NCI-H69 (cell line): ENCODE measurements around the gene OR8B2.
"Not testable (repeated sequence)": the region's sequence is repeated elsewhere in the genome, so short reads cannot be mapped to it uniquely, and the experiment has no call there.

ENCODE experiments used
- DNase-seq: peaks from one replicate; lab custom pipeline; 2025; lab: John Stamatoyannopoulos, UW

Gene OR8B2, protein sequence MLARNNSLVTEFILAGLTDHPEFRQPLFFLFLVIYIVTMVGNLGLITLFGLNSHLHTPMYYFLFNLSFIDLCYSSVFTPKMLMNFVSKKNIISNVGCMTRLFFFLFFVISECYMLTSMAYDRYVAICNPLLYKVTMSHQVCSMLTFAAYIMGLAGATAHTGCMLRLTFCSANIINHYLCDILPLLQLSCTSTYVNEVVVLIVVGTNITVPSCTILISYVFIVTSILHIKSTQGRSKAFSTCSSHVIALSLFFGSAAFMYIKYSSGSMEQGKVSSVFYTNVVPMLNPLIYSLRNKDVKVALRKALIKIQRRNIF

DNA sequence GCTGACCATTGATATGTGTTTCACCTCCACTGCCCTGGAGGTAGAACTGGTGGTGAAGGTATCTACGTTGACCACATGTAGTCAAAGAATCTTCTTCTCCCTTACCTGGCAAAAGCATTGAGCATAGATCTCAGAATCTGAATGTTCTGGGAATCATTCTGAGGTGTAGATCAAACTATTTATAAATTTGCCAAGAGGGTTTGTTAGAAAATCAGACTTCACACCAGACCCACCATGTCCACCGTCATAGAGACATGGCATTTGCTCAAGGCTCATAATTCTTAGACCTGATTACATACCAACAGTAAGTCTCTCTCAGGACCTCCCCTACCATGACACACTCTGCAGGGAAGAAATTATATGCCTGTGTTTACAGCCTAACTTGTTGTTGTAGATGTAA is at the start of gene OR8B2:
Gene OR8B2, minus strand, starts transcription at position 101 of the 400 bp plus-strand sequence. CDS start 1,156 bp downstream, outside the sequence.
- DNase-seq, result no peak

DNA sequence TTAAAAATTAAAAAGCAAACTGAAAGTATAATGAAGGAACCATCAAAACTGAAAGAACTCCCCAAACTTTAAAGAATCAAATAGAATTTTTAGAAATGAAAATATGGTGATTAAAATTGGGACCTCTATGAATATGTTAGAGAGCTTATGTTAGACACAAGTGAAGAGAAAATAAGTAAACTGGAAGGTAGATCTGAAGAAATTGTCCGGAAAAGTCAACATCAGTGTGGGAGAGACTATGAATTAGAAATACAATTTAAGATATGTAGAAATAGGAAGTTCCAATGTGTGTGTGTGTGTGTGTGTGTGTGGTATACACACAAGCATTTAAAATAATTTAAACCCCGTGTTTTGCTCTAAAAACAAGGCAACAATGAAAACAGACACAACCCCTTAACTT is 45.3 kb upstream of the OR8B2 start:
- no peak for DNase-seq

DNA sequence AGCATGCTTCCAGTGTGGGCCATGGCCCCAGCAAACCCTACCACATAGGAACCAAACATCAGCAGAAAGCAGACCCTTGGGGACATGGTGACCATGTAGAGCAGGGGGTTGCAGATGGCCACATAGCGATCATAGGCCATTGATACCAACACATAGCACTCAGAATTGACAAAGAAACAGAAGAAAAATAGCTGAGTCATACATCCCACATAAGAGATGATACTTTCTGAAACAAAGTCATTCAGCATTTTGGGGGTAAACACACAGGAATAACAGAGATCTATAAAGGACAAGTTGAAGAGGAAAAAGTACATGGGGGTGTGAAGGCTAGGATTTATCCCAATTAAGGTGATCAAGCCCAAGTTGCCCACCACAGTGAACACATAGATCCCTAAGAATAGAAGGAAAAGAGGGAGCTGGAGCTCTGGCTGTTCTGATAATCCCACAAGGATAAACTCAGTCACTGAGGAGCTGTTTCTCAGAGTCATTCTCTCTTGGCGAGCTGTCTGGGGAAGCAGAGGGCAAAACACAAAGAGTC is 40.2 kb upstream of the OR8B2 start, which contains the start of gene OR8B4:
Gene OR8B4, minus strand, starts transcription at position 488 of the 538 bp plus-strand sequence. Its CDS starts 0 bp downstream, at position 488.
- no peak for DNase-seq

DNA sequence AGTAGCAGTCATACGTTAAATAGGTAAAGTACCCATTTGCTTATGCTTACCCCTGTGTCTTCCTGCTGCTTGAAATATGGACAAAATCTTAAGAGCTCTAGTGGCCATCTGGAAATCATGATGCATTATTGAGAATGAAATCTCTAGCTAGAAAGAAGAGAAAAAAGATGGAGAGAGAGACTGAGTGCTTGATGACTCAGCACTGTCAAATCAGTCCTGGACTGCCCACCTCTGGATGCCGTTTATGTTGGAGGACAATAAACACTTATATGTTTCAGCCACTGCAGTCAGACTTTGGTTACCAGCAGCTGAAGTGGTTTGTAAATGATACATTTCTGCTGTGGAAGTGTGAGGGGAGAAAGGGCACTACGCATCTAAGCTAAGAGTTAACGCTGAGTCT is 36.7 kb upstream of the OR8B2 start:
- no peak for DNase-seq

DNA sequence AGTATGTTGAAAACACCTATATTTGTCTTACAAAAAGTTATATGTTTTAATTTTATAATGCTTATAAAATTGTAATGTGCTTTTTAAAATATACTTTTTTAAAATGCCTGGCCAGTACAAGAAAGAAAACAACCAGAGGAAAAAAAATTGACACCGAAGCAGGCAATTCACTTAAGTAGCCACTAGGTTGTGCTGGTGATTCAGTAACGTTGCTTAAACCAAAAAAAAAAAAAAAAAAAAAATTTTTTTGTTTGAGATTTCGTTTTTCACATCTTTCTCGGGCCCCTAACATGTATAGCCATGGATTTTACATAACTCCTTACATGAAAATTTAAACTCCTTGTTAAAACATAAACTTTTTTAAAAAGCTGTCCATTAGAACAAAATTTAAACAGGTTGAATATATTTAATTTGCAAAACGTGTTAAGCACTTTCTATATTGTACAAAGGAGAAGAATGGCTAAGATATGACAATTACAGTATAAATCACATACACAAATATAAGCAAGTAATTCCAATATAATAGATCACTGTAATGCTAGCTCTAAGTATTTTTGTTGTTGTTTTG is 31.1 kb upstream of the OR8B2 start:
- peak; percentile 50 for DNase-seq

DNA sequence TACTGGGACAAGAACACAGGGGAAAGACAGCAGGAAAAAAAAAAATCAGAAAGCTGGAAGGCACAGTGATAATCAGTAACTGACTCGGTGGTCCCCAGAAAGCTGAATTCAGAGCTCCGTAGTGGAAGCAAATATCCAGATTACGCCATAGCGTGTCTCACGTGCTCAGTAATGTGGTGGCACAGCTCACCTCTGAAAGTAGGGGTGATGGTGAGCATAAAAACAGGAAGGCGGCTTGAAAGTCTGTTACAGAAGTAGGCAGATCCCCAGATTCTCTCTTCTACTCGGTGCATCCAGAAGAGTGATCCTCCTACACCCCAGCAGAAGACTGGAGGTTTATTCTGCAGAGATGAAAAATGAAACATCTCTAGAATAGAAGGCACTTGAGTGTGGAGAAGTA is 25.6 kb upstream of the OR8B2 start:
- DNase-seq, result no peak

DNA sequence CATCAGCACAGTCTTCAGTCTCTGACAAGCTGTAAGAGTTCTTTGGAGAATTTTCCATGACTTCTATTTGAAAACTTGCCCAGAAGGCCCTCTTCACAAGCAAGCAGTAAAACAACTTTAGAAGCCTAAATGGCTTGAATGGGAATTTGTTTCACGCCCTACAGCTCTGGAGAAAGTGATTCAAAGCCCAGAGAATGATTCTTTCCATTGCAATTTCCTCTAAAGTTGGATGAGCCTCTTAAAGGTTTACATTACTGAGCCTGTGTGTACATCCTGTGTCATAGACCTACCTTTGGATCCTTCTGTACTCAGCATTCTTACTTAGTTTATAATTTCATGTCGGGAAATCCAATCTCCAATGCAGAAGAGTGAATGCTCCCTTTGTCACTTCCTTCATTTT is 21.3 kb upstream of the OR8B2 start:
- DNase-seq, result no peak

DNA sequence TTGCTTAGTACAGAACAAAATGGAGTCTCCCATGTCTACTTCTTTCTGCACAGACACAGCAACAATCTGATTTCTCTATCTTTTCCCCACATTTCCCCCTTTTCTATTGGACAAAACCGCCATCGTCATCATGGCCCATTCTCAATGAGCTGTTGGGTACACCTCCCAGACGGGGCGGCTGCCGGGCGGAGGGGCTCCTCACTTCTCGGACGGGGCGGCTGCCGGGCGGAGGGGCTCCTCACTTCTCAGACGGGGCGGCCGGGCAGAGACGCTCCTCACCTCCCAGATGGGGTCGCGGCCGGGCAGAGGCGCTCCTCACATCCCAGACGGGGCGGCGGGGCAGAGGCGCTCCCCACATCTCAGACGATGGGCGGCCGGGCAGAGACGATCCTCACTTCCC is 18.9 kb upstream of the OR8B2 start:
- not testable (repeated sequence) for DNase-seq

DNA sequence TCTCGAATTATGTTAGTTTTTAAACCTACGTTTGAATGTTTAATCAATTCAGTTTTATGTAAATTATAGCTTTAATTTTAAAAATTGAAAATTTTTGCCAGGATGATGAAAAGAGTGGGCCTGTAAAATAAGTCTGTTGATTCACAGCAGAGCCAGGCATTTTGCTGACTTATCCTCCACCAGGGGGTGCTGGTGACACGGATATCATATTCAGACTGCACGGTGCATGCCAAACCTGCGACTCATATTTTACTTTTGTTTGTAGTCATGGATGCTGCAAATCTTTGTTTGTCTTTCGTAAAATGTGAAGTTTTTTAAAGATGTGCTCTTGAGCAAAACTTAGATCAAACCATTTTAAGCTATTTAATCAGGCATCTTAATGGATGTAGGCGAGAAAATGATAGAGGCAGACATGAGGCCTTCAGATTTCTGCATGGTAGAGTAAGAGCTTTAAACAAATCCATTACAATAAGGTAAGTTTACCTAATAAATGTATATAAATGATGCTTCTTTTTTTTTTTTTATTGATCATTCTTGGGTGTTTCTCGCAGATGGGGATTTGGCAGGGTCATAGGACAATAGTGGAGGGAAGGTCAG is 18.1 kb upstream of the OR8B2 start:
- DNase-seq, result peak; percentile 58

DNA sequence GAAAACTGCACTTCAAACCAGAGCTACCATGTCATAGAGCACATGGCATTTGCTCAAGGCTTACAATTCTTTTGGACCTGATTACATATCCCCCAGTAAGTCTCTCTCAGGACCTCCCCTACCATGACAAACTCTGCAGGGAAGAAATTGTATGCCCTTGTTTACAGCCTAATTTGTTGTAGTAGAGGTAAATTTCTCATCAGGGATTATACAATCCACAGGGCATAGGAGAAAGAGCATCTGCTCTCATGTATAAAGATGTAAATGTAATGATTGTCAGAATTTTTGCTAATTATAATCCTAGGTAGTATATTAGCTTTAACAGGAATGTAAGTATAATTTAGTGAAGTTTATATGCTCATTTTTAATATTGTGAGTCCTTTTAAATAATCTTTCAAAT is 14.6 kb upstream of the OR8B2 start, which contains the start of gene OR8B3:
Gene OR8B3, minus strand, starts transcription at position 101 of the 400 bp plus-strand sequence. CDS start 1,673 bp downstream, outside the sequence.
- DNase-seq, result no peak

DNA sequence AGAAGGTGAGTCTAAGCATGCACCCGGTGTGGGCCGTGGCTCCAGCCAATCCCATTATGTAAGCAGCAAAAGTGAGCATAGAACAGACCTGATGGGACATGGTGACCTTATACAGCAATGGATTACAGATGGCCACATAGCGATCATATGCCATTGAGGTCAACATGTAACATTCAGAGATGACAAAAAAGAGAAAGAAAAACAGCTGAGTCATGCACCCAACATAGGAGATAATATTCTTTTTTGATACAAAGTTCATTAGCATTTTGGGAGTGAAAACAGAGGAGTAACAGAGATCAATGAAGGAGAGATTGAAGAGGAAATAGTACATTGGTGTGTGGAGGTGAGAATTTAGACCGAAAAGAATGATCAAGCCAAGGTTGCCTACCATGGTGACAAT is 12.5 kb upstream of the OR8B2 start:
- DNase-seq, result not testable (repeated sequence)

DNA sequence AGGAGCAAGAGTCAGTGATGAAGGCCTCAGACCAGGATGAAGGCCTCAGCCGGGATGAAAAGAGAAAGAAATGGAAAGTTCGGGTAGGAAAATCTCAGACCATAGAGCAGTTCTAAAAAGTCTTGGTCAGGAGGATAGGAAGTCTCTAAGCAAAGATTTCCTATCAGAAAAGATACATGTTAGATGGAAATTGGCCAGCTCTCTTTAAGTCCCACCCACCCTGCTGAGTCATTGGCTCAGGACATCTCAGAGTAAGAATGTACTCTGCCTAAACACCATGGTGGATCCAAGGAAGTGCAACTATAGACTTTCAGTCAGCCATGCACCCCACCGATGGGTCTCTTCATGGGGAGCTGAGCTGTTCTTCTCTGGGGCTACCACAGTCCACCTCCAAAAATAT is 10.1 kb upstream of the OR8B2 start:
- DNase-seq, result no peak

DNA sequence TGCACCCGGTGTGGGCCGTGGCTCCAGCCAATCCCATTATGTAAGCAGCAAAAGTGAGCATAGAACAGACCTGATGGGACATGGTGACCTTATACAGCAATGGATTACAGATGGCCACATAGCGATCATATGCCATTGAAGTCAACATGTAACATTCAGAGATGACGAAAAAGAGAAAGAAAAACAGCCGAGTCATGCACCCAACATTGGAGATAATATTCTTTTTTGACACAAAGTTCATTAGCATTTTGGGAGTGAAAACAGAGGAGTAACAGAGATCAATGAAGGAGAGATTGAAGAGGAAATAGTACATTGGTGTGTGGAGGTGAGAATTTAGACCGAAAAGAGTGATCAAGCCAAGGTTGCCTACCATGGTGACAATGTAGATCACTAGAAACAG is 1.4 kb downstream of the OR8B2 start:
- not testable (repeated sequence) for DNase-seq

DNA sequence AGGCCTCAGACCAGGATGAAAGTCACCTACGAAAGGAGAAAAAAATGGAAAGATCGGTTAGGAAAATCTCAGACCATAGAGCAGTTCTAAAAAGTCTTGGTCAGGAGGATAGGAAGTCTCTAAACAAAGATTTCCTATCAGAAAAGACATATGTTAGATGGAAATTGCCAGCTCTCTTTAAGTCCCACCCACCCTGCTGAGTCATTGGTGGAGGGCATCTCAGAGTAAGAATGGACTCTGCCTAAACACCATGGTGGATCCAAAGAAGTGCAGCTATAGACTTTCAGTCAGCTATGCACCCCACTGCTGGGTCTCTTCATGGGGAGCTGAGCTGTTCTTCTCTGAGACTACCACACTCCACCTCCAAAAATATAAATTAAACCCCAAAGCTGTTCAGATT is 3.7 kb downstream of the OR8B2 start:
- DNase-seq, result no peak

DNA sequence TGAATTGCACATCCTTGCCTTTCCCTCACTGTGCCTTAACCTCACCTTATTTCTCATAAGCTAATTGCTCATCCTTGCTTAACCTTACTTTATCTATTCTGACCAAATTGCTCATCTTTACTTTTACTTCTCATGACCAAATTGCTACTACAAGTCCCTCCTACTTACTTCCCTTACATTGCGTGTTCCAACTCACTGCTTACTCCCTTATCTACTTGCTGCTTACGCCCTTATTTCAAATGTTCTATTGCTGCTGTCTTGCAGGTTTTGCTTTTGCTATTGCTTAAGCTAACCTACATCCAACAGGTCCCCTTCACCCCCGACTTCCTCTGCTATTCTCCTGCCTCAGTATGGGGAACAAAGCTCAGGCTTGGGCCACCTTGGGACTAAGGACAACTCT is 8.0 kb downstream of the OR8B2 start:
- DNase-seq, result no peak

DNA sequence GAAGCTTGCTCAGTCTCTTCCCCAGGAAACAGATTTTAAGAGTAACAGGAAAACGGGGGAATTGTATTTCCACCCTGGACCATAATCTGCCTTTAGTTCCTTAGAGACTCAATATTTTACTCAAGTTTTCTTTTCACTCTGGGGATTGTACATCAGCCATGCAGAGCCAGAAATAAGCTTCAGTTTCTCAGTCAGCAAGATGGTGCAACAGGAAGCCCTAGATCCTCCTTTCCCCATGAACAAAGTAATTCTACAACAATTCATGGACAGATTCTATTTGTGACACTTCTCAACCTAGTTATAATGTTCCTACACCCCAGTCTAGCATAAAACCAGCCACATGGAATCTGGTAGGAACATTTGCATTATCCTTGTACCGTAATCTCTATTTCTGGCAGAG is 24.7 kb downstream of the OR8B2 start:
- DNase-seq, result no peak

DNA sequence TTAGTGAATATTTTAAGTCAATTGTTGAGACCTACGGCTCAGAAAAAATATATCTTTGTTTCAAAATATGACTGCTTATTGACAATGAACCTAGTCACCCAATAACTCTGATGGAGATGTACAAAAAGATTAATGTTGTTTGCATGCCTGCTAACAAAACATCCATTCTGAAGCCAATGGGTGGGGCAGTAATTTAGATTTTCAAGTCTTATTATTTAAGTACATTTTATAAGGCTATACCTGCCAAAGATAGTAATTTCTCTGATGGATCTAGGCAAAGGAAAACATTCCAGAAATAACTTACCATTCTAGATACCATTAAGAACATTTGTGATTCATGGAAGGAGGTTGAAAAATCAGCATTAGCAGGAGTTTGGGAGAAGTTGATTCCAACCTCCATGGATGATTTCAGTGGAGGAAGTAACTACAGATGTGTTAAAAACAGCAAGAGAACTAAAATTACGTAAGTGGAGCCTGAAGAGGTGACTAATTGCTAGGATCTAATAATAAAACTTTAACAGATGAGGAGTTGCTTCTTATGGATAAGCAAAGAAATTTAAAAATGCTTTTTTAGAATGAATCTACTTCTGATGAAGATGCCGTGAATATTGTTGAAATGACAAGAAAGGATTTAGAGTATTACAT is 37.9 kb downstream of the OR8B2 start:
- DNase-seq, result no peak

DNA sequence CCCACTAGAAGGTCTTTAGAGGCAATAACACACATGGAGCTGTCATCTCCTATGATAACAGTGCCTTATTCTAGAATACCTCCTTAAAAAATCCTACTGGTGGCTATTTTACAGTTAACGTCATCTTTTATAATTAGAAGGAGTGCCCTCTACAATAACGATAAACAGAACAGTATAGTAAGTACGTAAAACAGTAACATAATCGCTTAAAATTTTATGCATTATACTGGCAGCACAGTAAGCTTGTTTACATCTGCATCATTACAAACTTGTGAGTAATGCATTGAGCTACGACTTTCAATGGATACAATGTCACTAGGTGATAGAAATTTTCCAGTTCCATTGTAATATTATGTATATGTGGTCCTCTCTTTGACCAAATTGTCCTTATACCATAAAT is 40.0 kb downstream of the OR8B2 start:
- no peak for DNase-seq

DNA sequence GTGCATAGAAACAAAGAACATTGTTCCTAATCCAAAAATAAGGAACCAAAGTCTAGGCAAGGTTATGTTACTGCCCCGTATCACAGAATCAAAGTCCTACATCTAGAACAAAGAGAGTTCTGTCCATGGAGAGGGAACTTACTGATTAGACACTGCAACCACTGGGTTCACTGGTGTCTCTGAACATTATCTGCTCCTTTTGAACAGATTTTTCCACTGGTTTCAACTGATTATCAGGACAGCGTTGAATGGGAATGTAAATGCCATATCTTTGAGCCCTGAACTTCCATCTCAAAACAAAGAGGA is 44.2 kb downstream of the OR8B2 start:
- DNase-seq, result no peak

DNA sequence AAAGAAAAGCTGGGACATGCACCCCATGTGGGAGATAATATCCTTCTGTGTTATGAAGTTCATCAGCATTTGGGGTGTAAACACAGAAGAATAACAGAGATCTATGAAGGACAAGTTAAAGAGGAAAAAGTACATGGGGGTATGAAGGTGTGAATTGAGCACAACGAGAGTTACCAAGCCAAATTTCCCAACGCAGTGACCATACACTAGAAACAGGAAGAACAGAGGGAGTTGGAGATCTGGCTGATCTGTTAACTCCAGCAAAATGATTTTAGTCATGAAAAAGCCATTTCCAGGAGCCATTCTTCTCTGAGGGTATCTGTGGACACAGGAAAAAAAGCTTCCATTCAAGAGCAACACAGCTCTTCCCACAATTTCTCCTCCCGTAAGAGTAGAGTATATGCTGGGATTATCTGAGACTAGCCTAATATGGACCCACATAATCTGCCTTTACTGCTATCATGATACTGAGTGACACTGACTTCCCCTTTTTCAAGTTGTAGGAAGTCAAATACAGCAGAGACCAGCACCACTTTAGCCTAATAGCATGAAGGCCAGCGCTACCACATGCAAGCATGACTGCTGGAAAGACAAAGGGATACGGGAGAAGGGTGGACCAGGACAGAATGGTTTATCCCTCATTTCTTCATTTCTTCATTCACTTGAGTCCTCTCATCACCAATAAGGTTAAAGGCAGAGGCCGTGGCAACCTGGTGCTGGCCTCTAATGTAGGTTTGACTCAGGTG is 44.7 kb downstream of the OR8B2 start:
- DNase-seq, result no peak
